OCI-LY7 (cell line): Measurements from ENCODE around the gene THRSP. TPM values are rescaled to one million over a fixed set of nuclear protein-coding genes. Genes with fewer than 3 reads are reported as not detected.
A peak's percentile ranks its signal among the peaks of the same experiment; 100 is the strongest.

ENCODE experiments used
- BruUV-seq: library from RNA; stranded (reverse); fragments of 400-500 nt; replicated peaks from 2 replicates; lab custom pipeline; 2021; lab: Mats Ljungman, UMichigan
- CTCF ChIA-PET: fragments of 300-600 bp; sonication (Branson Sonifier 250); formaldehyde crosslinking; loops from one replicate; lab custom pipeline; 2022; ENCODE audit warnings: antibody characterized with exemption; ENCODE audit not compliant: unreplicated experiment; lab: Charles Lee
- POLR2A ChIA-PET: fragments of 300-600 bp; sonication (Branson Sonifier 250); formaldehyde crosslinking; loops from one replicate; lab custom pipeline; 2022; ENCODE audit warnings: antibody characterized with exemption; lab: Charles Lee
- DNase-seq: peaks from one replicate; pipeline ENCODE4 v3.0.0-alpha.2; 2015; ENCODE audit warnings: low spot score
- H2AFZ ChIP-seq: fragments of 200-600 bp; sonication (generic), shearing (Covaris generic); 2 replicates; pipeline ENCODE4 v1.6.1; 2014; ENCODE audit warnings: mild to moderate bottlenecking, antibody characterized with exemption, low read length, moderate library complexity
- H3K27ac ChIP-seq: fragments of 200-600 bp; sonication (generic); 2 replicates; pipeline ENCODE4 v1.5.1; 2014; ENCODE audit warnings: mixed run types, low read depth, mild to moderate bottlenecking, moderate library complexity, low read length, inconsistent platforms; ENCODE audit not compliant: poor library complexity, severe bottlenecking
- H3K36me3 ChIP-seq: fragments of 200-600 bp; sonication (generic); 2 replicates; pipeline ENCODE4 v1.6.1; 2014; ENCODE audit warnings: mild to moderate bottlenecking, antibody characterized with exemption, low read length, moderate library complexity, mixed read lengths; ENCODE audit not compliant: insufficient read depth
- H3K4me1 ChIP-seq: fragments of 200-600 bp; sonication (generic); 2 replicates; pipeline ENCODE4 v1.5.1; 2014; ENCODE audit warnings: mild to moderate bottlenecking, low read length; ENCODE audit not compliant: insufficient read depth, poor library complexity, severe bottlenecking
- H3K4me2 ChIP-seq: fragments of 200-600 bp; sonication (generic); 2 replicates; pipeline ENCODE4 v1.6.1; 2014; ENCODE audit warnings: mild to moderate bottlenecking, low read length
- H3K4me3 ChIP-seq: fragments of 200-600 bp; sonication (generic); 2 replicates; pipeline ENCODE4 v1.5.1; 2014; ENCODE audit warnings: mild to moderate bottlenecking, low read depth, low read length; ENCODE audit not compliant: poor library complexity, severe bottlenecking
- H3K79me2 ChIP-seq: fragments of 200-600 bp; sonication (generic); 2 replicates; pipeline ENCODE4 v1.6.1; 2016; ENCODE audit warnings: low read depth, mild to moderate bottlenecking, low read length, moderate library complexity, mixed read lengths; ENCODE audit not compliant: insufficient read depth
- H3K9me2 ChIP-seq: fragments of 200-600 bp; sonication (generic); 2 replicates; pipeline ENCODE4 v1.6.1; 2016; ENCODE audit warnings: mild to moderate bottlenecking, low read length, mixed read lengths; ENCODE audit not compliant: insufficient read depth
- H3K9me3 ChIP-seq: fragments of 200-600 bp; sonication (generic); 2 replicates; pipeline ENCODE4 v1.6.1; 2014; ENCODE audit warnings: mild to moderate bottlenecking, mixed run types, low read length, mixed read lengths
- H4K20me1 ChIP-seq: fragments of 200-600 bp; sonication (generic); 2 replicates; pipeline ENCODE4 v1.6.1; 2014; ENCODE audit warnings: mild to moderate bottlenecking, antibody characterized with exemption, low read length, moderate library complexity, mixed read lengths; ENCODE audit not compliant: insufficient read depth
- CTCF ChIP-seq: fragments of 200-600 bp; sonication (generic); conservative IDR thresholded peaks from 2 replicates; pipeline ENCODE4 v1.5.1; 2014; ENCODE audit warnings: mild to moderate bottlenecking, antibody characterized with exemption, low read length, moderate library complexity, mixed read lengths
- EZH2phosphoT487 ChIP-seq: fragments of 200-600 bp; sonication (generic); IDR thresholded peaks from 2 replicates; pipeline ENCODE4 v1.6.1; 2018; ENCODE audit warnings: low read depth, borderline replicate concordance, mild to moderate bottlenecking, mixed run types, antibody characterized with exemption, low read length, moderate library complexity, mixed read lengths
- intact Hi-C: fragments of 100-400 bp; cut with micrococcal nuclease; formaldehyde crosslinking; loops from one replicate; pipeline ENCODE4 v1.10.0; 2022; ENCODE audit not compliant: unreplicated experiment
- total RNA-seq, 2 experiments: library from RNA; depleted of rRNA in 1 of 2; stranded (reverse); fragments of >200 nt in 1 of 2; shearing (Covaris generic) in 1 of 2; gene quantifications; 2 replicates each; pipeline ENCODE4 v1.2.3, GENCODE V29; 2014 to 2022

THRSP gene
- total RNA-seq, 2 experiments from 2014 or later, result not detected

GRCh38 chr11:78039391-78039918 lies 24.2 kb upstream of the THRSP start:
- intact Hi-C loops, result no loop called here
- no peaks in the 10 kb centered on the region for H3K4me1 ChIP-seq

GRCh38 chr11:78039919-78040671 lies 23.6 kb upstream of the THRSP start:
- POLR2A ChIA-PET, result interaction anchor here (0.6 to 1.0 kb wide), 4 partner anchors 9 to 331 kb away, joined by 3 to 7 read pairs (median 4); no protein-coding TSS in a partner anchor
- intact Hi-C loops, result no loop called here
- BruUV-seq, result no TSS peak
- no peaks in the 10 kb centered on the region for H3K79me2 ChIP-seq
- CTCF ChIA-PET, result no interaction called here
- TF ChIP-seq CTCF, result no peak
- TF ChIP-seq EZH2phosphoT487, result no peak
- H3K4me2 ChIP-seq, result peak overlapping the region; percentile 32; the same call in 1 of the 2 replicates
- no peaks in the 10 kb centered on the region for H3K9me3 ChIP-seq
- H3K9me2 ChIP-seq, result no peaks in the 10 kb centered on the region
- H4K20me1 ChIP-seq, result no peaks in the 10 kb centered on the region
- no peaks in the 10 kb centered on the region for H3K36me3 ChIP-seq
- H3K27ac ChIP-seq, result no peak overlapping the region
- DNase-seq, result no peak
- H3K4me1 ChIP-seq, result no peaks in the 10 kb centered on the region
- H3K4me3 ChIP-seq, result no peak overlapping the region
- H2AFZ ChIP-seq, result peak overlapping the region; percentile 97

More at GRCh38 chr11:78039391-78039918, 24.2 kb upstream of the THRSP start:
- Histone ChIP-seq H3K9me3 (no peaks in the 10 kb centered on the region), H3K9me2 (no peaks in the 10 kb centered on the region), H4K20me1 (no peaks in the 10 kb centered on the region), H3K4me2 (peak overlapping the region; percentile 32; the same call in 1 of the 2 replicates), H3K36me3 (no peaks in the 10 kb centered on the region), H3K27ac (no peak overlapping the region), H3K4me3 (no peak overlapping the region), H2AFZ (peak overlapping the region; percentile 97), H3K79me2 (no peaks in the 10 kb centered on the region)
- TF ChIP-seq EZH2phosphoT487 (no peak), CTCF (no peak)
- ChIA-PET POLR2A (interaction anchor here (0.6 to 1.0 kb wide), 5 partner anchors 8 to 331 kb away, joined by 3 to 7 read pairs (median 4); no protein-coding TSS in a partner anchor), CTCF (no interaction called here)
- DNase-seq, result no peak
- no TSS peak for BruUV-seq
